ENCODE data around the gene RAI1. TPM values are rescaled to one million over a fixed set of nuclear protein-coding genes. Genes with fewer than 3 reads are reported as not detected.
"Not testable (repeated sequence)": the region's sequence is repeated elsewhere in the genome, so short reads cannot be mapped to it uniquely, and the experiment has no call there.

Gene RAI1
- total and polyA plus RNA-seq, 10 of the 15 experiments (the other 5 are each of a cell fraction or from before 2014, with no cell fraction given): 0.66 to 37.7 (median 6.0) TPM

GRCh38 chr17:17677299-17678040 is 3.8 kb upstream of the RAI1 start:
- in situ Hi-C loops (cut with MboI): loop anchor here (5.0 kb wide), 2 partner anchors 185 to 355 kb away; no protein-coding TSS in a partner anchor

DNA sequence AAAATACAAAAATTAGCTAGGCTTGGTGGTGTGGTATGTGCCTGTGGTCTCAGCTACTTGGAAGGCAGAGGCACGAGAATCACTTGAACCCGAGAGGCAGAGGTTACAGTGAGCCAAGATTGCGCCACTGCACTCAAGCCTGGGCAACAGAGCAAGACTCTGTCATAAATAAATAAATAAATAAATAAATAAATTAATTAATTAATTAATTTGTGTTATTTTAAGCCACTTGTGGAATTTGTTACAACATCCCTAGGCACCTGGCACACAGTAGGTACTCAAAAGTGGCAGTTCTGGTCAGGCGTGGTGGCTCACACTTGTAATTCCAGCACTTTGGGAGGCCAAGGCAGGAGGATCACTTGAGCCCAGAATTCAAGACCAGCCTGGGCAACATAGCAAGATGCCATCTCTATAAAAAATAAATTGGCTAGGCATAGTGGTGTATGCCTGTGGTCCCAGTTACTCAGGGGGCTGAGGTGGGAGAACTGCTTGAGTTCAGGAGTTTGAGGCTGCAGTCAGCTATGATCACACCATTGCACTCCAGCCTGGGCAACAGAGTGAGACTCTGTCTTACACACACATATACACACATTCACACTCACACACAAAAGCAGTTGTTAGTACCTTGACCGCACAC is 3.1 kb upstream of the RAI1 start:
- 69% methylated on average over 4 of the region's 5 CpGs for WGBS (ENCODE audit: insufficient coverage, insufficient replicate concordance, low lambda C conversion rate, missing lambda C conversion rate)
- SMC1A ChIA-PET (ENCODE audit: uncharacterized antibody, unreplicated experiment): interaction anchor here (0.9 to 3.9 kb wide), 6 partner anchors 57 to 242 kb away, joined by 3 to 22 read pairs (median 6); no protein-coding TSS in a partner anchor
- in situ Hi-C loops (cut with MboI): loop anchor here (5.0 kb wide), 2 partner anchors 184 to 354 kb away; no protein-coding TSS in a partner anchor

More at GRCh38 chr17:17677299-17678040, 3.8 kb upstream of the RAI1 start:
- WGBS (ENCODE audit: insufficient coverage, insufficient replicate concordance, low lambda C conversion rate, missing lambda C conversion rate): 43% methylated on average over 2 of the region's 2 CpGs
- DNase-seq (ENCODE audit: low read depth, low spot score) (no peak), FAIRE-seq (no peak), ATAC-seq (no peak)
- RAD21 ChIA-PET (ENCODE audit: unreplicated experiment): interaction anchor here (1.3 kb wide), 1 partner anchor 357 kb away, joined by 3 read pairs; no protein-coding TSS in a partner anchor
- CTCF ChIA-PET: interaction anchor here (0.8 to 3.2 kb wide), 3 partner anchors 130 to 242 kb away, joined by 3 to 18 read pairs (median 6); no protein-coding TSS in a partner anchor
- H3K36me3 ChIP-seq (ENCODE audit: control insufficient read depth in 2 of 2, insufficient read depth in 2 of 2, low read length in 1 of 2): no peaks in the 10 kb centered on the region
- H3K27me3 ChIP-seq (replicated peaks in 1 of 2; ENCODE audit: control insufficient read depth in 2 of 2, insufficient read depth in 2 of 2, low read length in 1 of 2): no peaks in the 10 kb centered on the region; a peak in 1 of 4 replicates
- H3K4me1 ChIP-seq (ENCODE audit: control insufficient read depth, insufficient read depth, low read length): peaks cover 23% of the 10 kb centered on the region
- no peaks in the 10 kb centered on the region for H3K9me3 ChIP-seq (replicated peaks; ENCODE audit: control insufficient read depth, insufficient read depth, low read length)
- H3K4me2 ChIP-seq (ENCODE audit: control insufficient read depth, insufficient read depth): no peak overlapping the region
- no peak for TF ChIP-seq SPI1 (IDR thresholded peaks at IDR 0.05; ENCODE audit: borderline replicate concordance, insufficient read depth, low read depth, low read length)
- TF ChIP-seq SMARCA5 (IDR thresholded peaks at IDR 0.05): 0 out of 2 replicates have a peak, but pooled peaks have one; percentile 30
- intact Hi-C loops (cut with micrococcal nuclease; ENCODE audit: unreplicated experiment): no loop called here
- POLR2A ChIA-PET: no interaction called here
- BruUV-seq (replicated peaks): no TSS peak
- no peak overlapping the region for H3K4me3 ChIP-seq
- no peak overlapping the region for H3K27ac ChIP-seq (ENCODE audit: control insufficient read depth, insufficient read depth)
- no peaks in the 10 kb centered on the region for H4K20me1 ChIP-seq (ENCODE audit: control insufficient read depth, insufficient read depth)
- SMC1A ChIA-PET (ENCODE audit: uncharacterized antibody, unreplicated experiment): interaction anchor here (3.9 kb wide), 1 partner anchor 183 kb away, joined by 22 read pairs; no protein-coding TSS in a partner anchor
- peaks cover 10% of the 10 kb centered on the region for H3K79me2 ChIP-seq (ENCODE audit: control insufficient read depth, insufficient read depth, low read length)
- H3K9ac ChIP-seq (ENCODE audit: control insufficient read depth, insufficient read depth, low read length): no peak overlapping the region
- H2AFZ ChIP-seq (ENCODE audit: control insufficient read depth, low read depth, low read length): no peak overlapping the region

More for the DNA sequence above, 3.1 kb upstream of the RAI1 start:
- H3K9ac ChIP-seq (ENCODE audit: control insufficient read depth, insufficient read depth, low read length); H3K4me2 ChIP-seq (ENCODE audit: control insufficient read depth, insufficient read depth); BruUV-seq (replicated peaks); H4K20me1 ChIP-seq (ENCODE audit: control insufficient read depth, insufficient read depth); ATAC-seq; FAIRE-seq; H3K36me3 ChIP-seq (ENCODE audit: control insufficient read depth in 2 of 2, insufficient read depth in 2 of 2, low read length in 1 of 2); H3K4me3 ChIP-seq; intact Hi-C loops (cut with micrococcal nuclease; ENCODE audit: unreplicated experiment); POLR2A ChIA-PET; H2AFZ ChIP-seq (ENCODE audit: control insufficient read depth, low read depth, low read length); H3K27me3 ChIP-seq (replicated peaks in 1 of 2; ENCODE audit: control insufficient read depth in 2 of 2, insufficient read depth in 2 of 2, low read length in 1 of 2); H3K9me3 ChIP-seq (replicated peaks; ENCODE audit: control insufficient read depth, insufficient read depth, low read length); H3K27ac ChIP-seq (ENCODE audit: control insufficient read depth, insufficient read depth); DNase-seq (ENCODE audit: low read depth, low spot score): not testable (repeated sequence)
- RAD21 ChIA-PET (ENCODE audit: unreplicated experiment): interaction anchor here (1.3 kb wide), 1 partner anchor 356 kb away, joined by 3 read pairs; no protein-coding TSS in a partner anchor
- CTCF ChIA-PET: interaction anchor here (1.6 to 3.2 kb wide), 3 partner anchors 8 to 241 kb away, joined by 4 to 32 read pairs (median 18); no protein-coding TSS in a partner anchor
- Histone ChIP-seq H3K79me2 (ENCODE audit: control insufficient read depth, insufficient read depth, low read length) (peaks cover 17% of the 10 kb centered on the region), H3K4me1 (ENCODE audit: control insufficient read depth, insufficient read depth, low read length) (peaks cover 17% of the 10 kb centered on the region)
